GM19099 (cell line): Measurements from ENCODE around the gene CDH3.

Experiments
- POLR2A ChIP-seq: IDR thresholded peaks from 3 replicates; pipeline ENCODE4 v1.6.1; 2011; ENCODE audit warnings: low read depth; ENCODE audit not compliant: insufficient read length; ENCODE audit errors: extremely low read depth

CDH3 gene

GRCh38 chr16:68664297-68664696, 19.2 kb downstream of the CDH3 start:
- no peak for TF ChIP-seq POLR2A

- no peak for TF ChIP-seq POLR2A
Observed at GRCh38 chr16:68665501-68665900, 20.4 kb downstream of the CDH3 start.

GRCh38 chr16:68668266-68668665, 23.2 kb downstream of the CDH3 start:
- no peak for TF ChIP-seq POLR2A

GRCh38 chr16:68676113-68676860, 31.2 kb downstream of the CDH3 start:
- TF ChIP-seq POLR2A: no peak

- TF ChIP-seq POLR2A: no peak
Observed at GRCh38 chr16:68681038-68681437, 35.9 kb downstream of the CDH3 start.

GRCh38 chr16:68685685-68686478, 40.8 kb downstream of the CDH3 start:
- TF ChIP-seq POLR2A: no peak

- no peak for TF ChIP-seq POLR2A
Observed at GRCh38 chr16:68686905-68687304, 41.8 kb downstream of the CDH3 start.

GRCh38 chr16:68689921-68690320, 44.8 kb downstream of the CDH3 start:
- TF ChIP-seq POLR2A: no peak

GRCh38 chr16:68695575-68695974, 50.5 kb downstream of the CDH3 start:
- TF ChIP-seq POLR2A: no peak

GRCh38 chr16:68696514-68696913, 51.4 kb downstream of the CDH3 start:
- no peak for TF ChIP-seq POLR2A

- TF ChIP-seq POLR2A: no peak
Observed at GRCh38 chr16:68698091-68698490, 53.0 kb downstream of the CDH3 start.

GRCh38 chr16:68700120-68700519, 55.0 kb downstream of the CDH3 start:
- TF ChIP-seq POLR2A: no peak

GRCh38 chr16:68700831-68701230, 55.7 kb downstream of the CDH3 start:
- no peak for TF ChIP-seq POLR2A

GRCh38 chr16:68704232-68704867, 59.2 kb downstream of the CDH3 start:
- no peak for TF ChIP-seq POLR2A

- TF ChIP-seq POLR2A: no peak
Observed at GRCh38 chr16:68707340-68708152, 62.4 kb downstream of the CDH3 start.
